B cell (primary cell): ENCODE data around the gene CNPY2.

ENCODE experiments used
- CTCF ChIP-seq: fragments of 200-600 bp; IDR thresholded peaks from one replicate; pipeline ENCODE4 v1.8.0; 2022; ENCODE audit warnings: antibody characterized with exemption, mild to moderate bottlenecking
- EZH2 ChIP-seq: IDR thresholded peaks from 2 replicates; pipeline ENCODE4 v1.6.1; 2012; ENCODE audit warnings: borderline replicate concordance, low read depth, mild to moderate bottlenecking, moderate library complexity, low read length; ENCODE audit not compliant: insufficient read depth, poor library complexity, severe bottlenecking

DNA sequence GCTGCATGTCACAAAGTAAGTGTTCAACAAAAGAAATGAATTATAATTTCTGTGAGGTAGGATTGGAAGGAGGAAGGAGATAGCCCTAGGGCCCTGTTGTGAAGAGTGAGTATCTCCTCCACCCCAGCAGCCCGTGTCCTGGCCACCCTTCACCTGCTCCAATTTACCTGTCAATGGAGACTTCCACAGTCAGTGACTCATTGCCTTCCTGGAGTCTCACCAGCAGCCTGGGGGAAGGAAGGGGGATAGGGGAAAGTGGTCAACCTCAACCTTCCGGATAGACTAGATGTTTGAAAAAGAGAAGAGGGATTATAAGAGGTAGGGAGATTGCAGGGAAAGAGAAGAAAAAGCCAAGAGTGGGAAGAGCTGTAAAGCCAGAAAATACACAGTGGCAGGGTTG is 34.9 kb upstream of the CNPY2 start:
- TF ChIP-seq CTCF (no peak), EZH2 (no peak)
